Activated B cell treated with CpG ODN at 0.5 μM for 24 hours (primary cell): ENCODE data around the gene CTIF. TPM values are rescaled to one million over a fixed set of nuclear protein-coding genes. Genes with fewer than 3 reads are reported as not detected.

ENCODE experiments used
- ATAC-seq: fragments of 200-7000 bp; cut with Tn5 transposase; one replicate; pipeline ENCODE4 v1.10.0; 2021; ENCODE audit warnings: low read depth, mild to moderate bottlenecking, moderate library complexity
- CTCF ChIA-PET: fragments of 350-600 bp; sonication (Branson Sonifier 250); formaldehyde crosslinking; loops from one replicate; lab custom pipeline; 2021; ENCODE audit warnings: antibody characterized with exemption; lab: Charles Lee
- POLR2A ChIA-PET: fragments of 350-600 bp; sonication (Branson Sonifier 250); formaldehyde crosslinking; loops from one replicate; lab custom pipeline; 2021; ENCODE audit warnings: antibody characterized with exemption; lab: Charles Lee
- DNase-seq: peaks from one replicate; pipeline ENCODE4 v3.0.0; 2022
- H3K27ac Mint-ChIP-seq: one replicate; pipeline ENCODE4 v1.8.0; 2020; ENCODE audit warnings: mixed read lengths
- H3K27me3 Mint-ChIP-seq: one replicate; pipeline ENCODE4 v1.8.0; 2021; ENCODE audit warnings: mixed read lengths
- H3K36me3 Mint-ChIP-seq: one replicate; pipeline ENCODE4 v1.8.0; 2021; ENCODE audit warnings: low read depth, mixed read lengths
- H3K4me1 Mint-ChIP-seq: one replicate; pipeline ENCODE4 v1.8.0; 2021; ENCODE audit warnings: mixed read lengths
- H3K4me3 Mint-ChIP-seq: one replicate; pipeline ENCODE4 v1.8.0; 2020; ENCODE audit warnings: mild to moderate bottlenecking, mixed read lengths
- H3K9me3 Mint-ChIP-seq: one replicate; pipeline ENCODE4 v1.8.0; 2020; ENCODE audit warnings: mixed read lengths
- intact Hi-C: fragments of 100-400 bp; cut with micrococcal nuclease; formaldehyde crosslinking; loops from one replicate; pipeline ENCODE4 v1.15.1; 2024
- total RNA-seq: library from RNA; stranded (reverse); gene quantifications from 2 replicates; pipeline ENCODE4 v1.2.3, GENCODE V29; 2022
- TF ChIP-seq, protein P1 (sequence below): fragments of 200-600 bp; IDR thresholded peaks from one replicate; pipeline ENCODE4 v1.8.0; 2022; ENCODE audit warnings: antibody characterized with exemption, mild to moderate bottlenecking

The CTIF gene
- total RNA-seq, 1 donor from 2014 or later = 9.3 TPM

DNA sequence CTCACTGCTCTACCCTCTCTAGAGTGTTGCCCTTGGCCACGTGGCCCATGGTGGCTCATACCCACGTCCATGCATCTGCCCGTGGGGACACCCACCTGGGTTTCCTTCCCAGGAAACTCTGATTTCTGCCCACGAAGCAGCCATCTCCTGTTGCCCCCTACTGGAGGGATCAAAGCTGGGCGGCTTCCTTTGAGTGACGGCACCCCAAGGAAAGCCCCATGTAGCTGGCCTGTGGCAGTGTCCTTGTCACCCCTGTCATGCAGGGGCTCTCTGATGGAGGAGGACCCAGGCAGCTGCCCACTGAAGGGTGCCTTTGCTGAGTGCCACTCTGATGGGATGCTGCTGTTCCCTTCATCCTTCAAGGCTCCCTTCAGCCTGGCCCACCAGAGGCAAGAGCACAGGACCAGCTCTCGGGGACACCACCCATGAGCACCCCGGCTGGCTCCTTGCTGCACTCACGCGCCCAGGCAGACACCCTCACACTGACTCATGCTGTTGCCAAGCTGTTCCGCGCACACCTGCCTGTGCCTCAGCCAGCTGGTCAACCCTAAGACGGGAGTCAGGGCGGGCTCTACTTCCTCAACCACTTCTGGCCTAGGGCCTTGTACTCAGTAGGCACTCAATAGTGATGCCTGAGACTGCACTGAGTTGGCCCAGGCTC is 101.1 kb downstream of the CTIF start:
- DNase-seq = no peak
- Mint-ChIP-seq H3K4me3 (no peak overlapping the region), H3K27me3 (no peaks in the 10 kb centered on the region), H3K4me1 (no peaks in the 10 kb centered on the region), H3K9me3 (peaks cover 4% of the 10 kb centered on the region), H3K27ac (no peak overlapping the region), H3K36me3 (peaks cover 3% of the 10 kb centered on the region)
- no peak for ATAC-seq
- POLR2A ChIA-PET = no interaction called here
- TF ChIP-seq, protein P1, sequence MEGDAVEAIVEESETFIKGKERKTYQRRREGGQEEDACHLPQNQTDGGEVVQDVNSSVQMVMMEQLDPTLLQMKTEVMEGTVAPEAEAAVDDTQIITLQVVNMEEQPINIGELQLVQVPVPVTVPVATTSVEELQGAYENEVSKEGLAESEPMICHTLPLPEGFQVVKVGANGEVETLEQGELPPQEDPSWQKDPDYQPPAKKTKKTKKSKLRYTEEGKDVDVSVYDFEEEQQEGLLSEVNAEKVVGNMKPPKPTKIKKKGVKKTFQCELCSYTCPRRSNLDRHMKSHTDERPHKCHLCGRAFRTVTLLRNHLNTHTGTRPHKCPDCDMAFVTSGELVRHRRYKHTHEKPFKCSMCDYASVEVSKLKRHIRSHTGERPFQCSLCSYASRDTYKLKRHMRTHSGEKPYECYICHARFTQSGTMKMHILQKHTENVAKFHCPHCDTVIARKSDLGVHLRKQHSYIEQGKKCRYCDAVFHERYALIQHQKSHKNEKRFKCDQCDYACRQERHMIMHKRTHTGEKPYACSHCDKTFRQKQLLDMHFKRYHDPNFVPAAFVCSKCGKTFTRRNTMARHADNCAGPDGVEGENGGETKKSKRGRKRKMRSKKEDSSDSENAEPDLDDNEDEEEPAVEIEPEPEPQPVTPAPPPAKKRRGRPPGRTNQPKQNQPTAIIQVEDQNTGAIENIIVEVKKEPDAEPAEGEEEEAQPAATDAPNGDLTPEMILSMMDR = no peak
- CTCF ChIA-PET = no interaction called here
- intact Hi-C loops = no loop called here

DNA sequence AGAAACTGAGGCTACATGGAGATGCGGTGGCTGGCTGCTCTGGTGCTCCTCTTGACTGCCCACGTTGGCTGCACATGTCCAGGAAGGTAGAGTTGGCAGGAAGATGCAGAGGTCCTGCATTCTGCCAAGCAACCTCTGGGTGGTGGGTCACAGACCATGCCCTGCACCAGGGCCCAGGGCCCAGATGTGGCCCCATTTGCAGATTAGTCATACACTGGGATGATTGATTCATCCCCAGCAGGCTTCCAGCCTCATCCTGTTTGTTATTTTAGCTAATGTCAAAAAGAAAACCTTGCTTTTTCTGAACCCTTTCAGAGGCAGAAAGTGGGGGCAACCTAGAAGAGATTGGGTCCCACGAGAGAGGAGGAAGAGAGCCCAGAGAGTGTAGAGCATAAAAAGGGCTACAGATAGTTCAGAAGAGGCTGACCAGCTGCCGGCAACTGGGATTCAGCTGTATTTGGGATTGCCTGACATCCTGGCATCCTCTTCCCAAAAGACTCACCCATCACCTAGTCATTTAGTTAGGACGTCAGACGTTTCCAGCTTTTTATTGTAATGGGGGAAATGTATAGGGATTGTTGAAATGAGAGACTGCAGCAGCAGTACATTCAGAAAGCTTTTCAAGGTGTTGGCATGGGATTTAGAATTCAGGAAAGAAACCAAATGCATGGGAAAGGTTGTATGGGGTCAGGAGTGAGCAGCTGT is 101.9 kb downstream of the CTIF start:
- Mint-ChIP-seq H3K27me3 (no peaks in the 10 kb centered on the region), H3K36me3 (peaks cover 3% of the 10 kb centered on the region)

DNA sequence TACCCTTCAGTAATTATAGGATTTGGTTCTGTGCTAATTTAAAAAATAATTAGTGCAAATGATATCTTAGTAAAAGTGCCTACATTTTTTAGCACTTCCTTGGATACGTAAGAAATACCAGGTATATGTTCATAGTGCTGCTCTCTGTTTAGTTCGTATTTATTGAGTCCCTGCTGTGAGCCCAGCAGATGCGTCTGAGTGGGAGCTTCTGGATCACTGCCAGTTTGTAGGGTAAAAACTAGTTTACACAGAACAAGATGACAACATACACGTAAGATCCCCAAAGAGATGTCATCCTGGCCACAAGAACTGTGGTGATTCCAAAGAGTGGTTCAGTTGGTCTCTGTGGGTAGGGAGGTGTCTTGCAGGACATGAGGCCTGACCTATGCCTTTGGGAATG is 103.2 kb downstream of the CTIF start:
- ChIA-PET CTCF (no interaction called here), POLR2A (no interaction called here)
- intact Hi-C loops = no loop called here
- DNase-seq (no peak), ATAC-seq (no peak)
- Mint-ChIP-seq H3K4me1 (no peaks in the 10 kb centered on the region), H3K27ac (no peak overlapping the region), H3K9me3 (peaks cover 4% of the 10 kb centered on the region), H3K4me3 (no peak overlapping the region), H3K36me3 (peaks cover 3% of the 10 kb centered on the region), H3K27me3 (no peaks in the 10 kb centered on the region)
- TF ChIP-seq, protein P1 = no peak

More for the DNA sequence above, 101.9 kb downstream of the CTIF start:
- CTCF ChIA-PET = no interaction called here
- Mint-ChIP-seq H3K4me3 (no peak overlapping the region), H3K9me3 (peaks cover 4% of the 10 kb centered on the region), H3K4me1 (no peaks in the 10 kb centered on the region), H3K27ac (no peak overlapping the region)
- no peak for ATAC-seq
- intact Hi-C loops = no loop called here
- POLR2A ChIA-PET = no interaction called here
- DNase-seq = no peak
- TF ChIP-seq, protein P1 = no peak

DNA sequence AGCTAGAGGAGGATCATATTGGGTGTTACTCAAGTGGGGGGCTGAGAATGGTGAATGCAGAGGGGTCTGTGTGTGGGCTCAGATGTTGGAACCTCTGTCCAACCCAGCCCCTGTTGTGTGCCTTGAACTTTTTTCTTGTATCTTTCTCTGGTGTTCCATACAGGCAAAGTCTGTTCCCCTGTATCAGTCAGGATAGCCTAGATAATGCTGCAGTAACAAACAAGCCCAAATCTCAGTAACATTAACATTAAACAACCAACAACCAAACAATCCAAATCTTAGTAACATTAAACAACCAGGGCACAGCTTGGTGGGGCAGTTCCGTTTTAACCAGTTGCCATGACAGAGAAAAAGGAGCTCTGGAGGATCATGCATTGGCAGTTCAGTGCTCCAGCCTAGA is 103.7 kb downstream of the CTIF start:
- CTCF ChIA-PET = no interaction called here

DNA sequence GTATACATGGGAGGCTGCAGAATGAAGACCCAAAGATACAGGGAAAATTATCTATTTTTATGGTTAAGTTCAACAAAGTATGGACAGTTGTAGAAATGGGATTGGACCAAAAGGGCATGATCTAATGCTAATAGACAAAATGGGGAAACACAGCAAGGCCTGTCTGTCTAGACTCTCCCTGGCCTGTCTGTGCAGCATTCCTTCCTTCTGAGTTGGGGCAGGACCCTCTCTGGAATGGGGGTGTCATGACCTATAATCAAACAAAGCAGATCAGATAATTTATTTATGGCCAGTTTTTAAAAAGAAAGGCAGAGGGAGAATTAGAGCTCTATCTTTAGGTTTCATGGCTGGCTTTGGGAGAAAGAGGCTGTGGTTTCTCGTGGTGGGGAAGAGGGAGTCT is 104.4 kb downstream of the CTIF start:
- H3K9me3 Mint-ChIP-seq = peaks cover 4% of the 10 kb centered on the region
- POLR2A ChIA-PET = no interaction called here
- H3K36me3 Mint-ChIP-seq = peaks cover 3% of the 10 kb centered on the region
- intact Hi-C loops = no loop called here
- H3K4me1 Mint-ChIP-seq = no peaks in the 10 kb centered on the region
- DNase-seq (no peak), ATAC-seq (no peak)
- TF ChIP-seq, protein P1 = no peak
- CTCF ChIA-PET = no interaction called here
- no peaks in the 10 kb centered on the region for H3K27me3 Mint-ChIP-seq
- no peak overlapping the region for H3K27ac Mint-ChIP-seq
- no peak overlapping the region for H3K4me3 Mint-ChIP-seq

More for the DNA sequence above, 103.7 kb downstream of the CTIF start:
- DNase-seq (no peak), ATAC-seq (no peak)
- intact Hi-C loops = no loop called here
- POLR2A ChIA-PET = interaction anchor here (0.7 kb wide), 1 partner anchor 51 kb away, joined by 3 read pairs; no protein-coding TSS in a partner anchor
- H3K27ac Mint-ChIP-seq = no peak overlapping the region
- no peaks in the 10 kb centered on the region for H3K4me1 Mint-ChIP-seq
- H3K4me3 Mint-ChIP-seq = no peak overlapping the region
- no peaks in the 10 kb centered on the region for H3K27me3 Mint-ChIP-seq
- TF ChIP-seq, protein P1 = no peak
- H3K9me3 Mint-ChIP-seq = peaks cover 4% of the 10 kb centered on the region
- peaks cover 3% of the 10 kb centered on the region for H3K36me3 Mint-ChIP-seq
